Inflammatory macrophage treated with lipopolysaccharide for 1 hour (primary cell): ENCODE results near the gene NCAPG2.

Experiments
- DNase-seq, 2 donors: peaks; one replicate each; pipeline ENCODE4 v3.0.0-alpha.2; 2020 to 2022

NCAPG2 gene

DNA sequence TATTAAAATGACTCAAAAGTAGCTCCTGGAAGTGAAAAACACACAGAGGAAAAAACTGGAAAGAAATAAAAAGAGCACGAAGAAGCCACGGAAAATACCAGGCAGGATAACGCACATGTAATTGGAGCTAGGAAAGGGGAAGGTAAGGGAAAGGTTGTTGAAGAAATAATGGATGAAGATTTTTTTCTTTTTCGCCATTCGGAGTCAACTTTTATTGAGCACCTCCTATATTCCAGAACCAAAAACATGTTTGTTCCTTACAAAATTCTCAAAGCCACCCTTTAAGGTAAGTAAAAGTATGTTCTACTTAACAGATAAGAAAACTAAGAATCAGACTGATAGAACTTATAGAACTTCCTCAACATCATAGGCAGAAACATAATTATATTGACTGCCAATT is 84.2 kb downstream of the NCAPG2 start:
- DNase-seq, result no peak

DNA sequence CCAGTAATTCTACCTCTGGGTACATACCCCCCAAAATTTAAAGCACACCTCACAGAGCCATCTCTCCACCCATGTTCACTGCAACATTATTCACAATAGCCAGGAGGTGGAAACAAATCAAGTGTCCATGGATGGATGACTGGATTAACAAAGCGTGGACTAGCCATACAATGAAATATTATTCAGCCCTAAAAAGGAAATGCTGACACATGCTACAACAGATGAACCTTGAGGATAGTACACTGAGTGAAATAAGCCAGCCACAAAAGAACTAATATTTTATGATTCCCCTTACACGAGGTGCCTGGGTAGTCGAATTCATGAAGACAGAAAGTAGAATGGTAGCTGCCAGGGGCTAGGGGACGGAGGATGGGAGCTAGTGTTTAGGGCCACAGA is 85.9 kb downstream of the NCAPG2 start:
- DNase-seq, result no peak

DNA sequence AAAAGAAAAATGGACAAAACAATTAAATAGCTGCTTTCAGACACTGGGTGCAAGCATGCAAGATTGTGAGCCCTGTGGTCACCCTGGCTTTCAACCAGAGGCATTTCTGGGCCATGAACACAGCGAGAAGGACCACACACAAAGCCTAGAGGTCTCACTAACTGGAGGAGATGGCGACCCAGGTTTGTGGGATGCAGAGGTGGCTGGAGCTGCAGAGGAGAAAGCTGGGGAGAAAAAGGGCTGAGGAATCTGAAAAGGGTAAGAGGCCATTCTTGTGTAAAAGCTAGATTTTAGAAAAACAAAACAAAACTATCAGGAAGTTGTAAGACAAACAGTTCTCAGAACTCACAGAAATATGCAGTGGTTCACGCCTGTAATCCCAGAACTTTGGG is 86.9 kb downstream of the NCAPG2 start:
- no peak for DNase-seq

DNA sequence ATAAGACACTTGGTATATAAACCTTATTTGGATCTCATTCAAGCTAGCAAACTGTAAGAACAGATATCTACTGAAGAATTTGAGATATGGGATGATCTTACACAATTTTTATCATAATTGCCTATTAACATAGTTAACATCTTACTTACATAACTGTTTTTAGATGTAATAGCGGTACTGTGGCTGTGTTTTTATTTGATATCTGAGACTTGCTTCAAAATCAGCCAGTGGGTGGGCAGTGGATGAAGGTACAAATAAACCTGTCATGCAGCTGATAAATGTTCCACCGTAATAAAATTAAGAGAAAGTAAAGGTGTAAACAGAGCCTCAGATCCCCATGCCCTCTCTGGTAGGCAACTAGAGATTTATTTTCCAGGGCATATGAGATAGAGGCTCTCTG is 88.6 kb downstream of the NCAPG2 start:
- no peak for DNase-seq

DNA sequence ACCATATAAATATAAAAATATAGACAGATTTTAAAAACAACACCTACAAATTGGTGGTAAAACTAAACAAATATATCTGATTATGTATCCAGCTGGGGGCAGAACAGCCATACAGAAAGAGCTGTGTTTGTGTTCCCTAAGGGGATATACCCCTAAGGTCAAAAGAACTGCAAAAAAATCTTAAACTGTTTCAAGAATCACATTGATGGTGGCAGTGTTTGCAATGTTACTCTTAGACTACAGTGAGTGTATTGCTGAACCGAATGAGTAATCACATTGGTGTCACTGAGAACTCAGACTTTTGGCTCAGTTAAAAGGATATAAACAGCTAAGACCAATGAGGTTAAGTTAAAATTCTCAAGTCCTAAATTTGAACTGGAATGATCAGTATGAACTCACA is 89.9 kb downstream of the NCAPG2 start:
- no peak for DNase-seq

DNA sequence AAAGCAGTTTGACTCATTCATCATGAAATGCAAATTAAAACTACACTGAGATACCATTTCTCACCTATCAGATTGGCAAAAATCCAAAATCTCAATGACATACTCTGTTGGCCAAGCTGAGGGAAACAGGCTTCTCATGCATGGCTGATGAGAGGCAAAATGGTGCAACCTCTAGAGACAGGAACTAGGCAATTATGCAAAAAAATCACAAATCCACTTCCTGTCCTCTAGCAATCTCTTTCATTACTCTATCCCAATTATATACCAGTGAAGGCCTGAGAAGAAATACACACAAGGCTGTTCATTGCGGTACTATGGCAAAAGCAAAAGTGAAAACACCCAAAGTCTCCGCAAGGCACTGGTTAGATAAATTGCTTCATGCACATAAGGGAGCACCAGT is 91.1 kb downstream of the NCAPG2 start:
- DNase-seq, result no peak

GRCh38 chr7:158612546-158612945 is 92.1 kb downstream of the NCAPG2 start:
- DNase-seq, result no peak

- no peak for DNase-seq
These were observed 93.1 kb downstream of the NCAPG2 start for GRCh38 chr7:158611541-158611940.

DNA sequence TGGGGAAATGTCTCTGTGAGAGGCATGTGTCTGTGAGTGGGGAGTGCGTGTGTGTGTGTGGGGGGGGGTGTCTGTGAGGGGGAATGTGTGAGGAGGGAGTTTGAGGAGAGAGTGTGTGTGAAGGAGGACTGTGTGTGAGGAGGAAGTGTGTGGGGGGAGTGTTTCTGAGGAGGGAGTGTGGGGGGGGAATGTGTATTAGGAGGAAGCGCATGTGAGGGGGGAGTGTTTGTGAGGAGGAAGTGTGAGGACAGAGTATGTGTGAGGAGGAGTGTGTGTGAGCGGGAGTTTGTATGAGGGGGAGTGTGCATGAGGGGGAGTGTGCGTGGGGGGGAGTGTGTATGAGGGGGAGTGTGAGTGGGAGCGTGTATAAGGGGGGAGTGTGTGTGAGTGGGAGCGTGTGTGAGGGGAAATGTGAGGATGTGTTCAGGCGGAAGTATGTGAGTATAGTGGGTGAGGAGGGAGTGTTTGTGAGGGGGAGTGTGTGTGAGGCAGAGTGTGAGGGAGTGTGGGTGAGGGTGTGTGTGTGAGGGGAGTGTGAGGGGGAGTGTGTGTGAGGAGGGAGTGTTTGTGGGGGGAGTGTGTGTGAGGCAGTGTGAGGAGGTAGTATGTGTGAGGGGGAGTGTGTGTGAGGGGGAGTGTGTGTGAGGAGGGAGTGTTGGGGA is 95.2 kb downstream of the NCAPG2 start:
- DNase-seq, result no peak

DNA sequence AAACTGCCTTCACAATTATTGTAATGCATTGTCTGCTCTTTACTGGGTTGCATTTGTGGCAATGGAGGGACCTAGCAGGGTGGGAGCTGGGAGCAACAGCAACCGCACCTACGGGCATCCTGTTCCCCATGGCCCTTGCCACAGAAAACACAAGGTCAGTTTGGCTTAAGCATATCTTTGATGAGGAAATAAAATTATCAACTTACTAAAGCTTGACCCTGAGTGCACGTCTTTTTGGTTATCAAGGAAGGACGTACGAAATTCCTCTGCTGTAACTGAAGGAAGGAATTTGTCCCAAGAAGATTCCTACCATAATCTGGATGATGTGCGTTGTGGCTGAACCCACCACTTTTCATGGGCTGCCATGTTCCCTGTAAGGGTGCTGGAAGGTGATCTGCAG is 97.0 kb downstream of the NCAPG2 start:
- no peak for DNase-seq

GRCh38 chr7:158606671-158607424 is 97.8 kb downstream of the NCAPG2 start:
- no peak for DNase-seq

DNA sequence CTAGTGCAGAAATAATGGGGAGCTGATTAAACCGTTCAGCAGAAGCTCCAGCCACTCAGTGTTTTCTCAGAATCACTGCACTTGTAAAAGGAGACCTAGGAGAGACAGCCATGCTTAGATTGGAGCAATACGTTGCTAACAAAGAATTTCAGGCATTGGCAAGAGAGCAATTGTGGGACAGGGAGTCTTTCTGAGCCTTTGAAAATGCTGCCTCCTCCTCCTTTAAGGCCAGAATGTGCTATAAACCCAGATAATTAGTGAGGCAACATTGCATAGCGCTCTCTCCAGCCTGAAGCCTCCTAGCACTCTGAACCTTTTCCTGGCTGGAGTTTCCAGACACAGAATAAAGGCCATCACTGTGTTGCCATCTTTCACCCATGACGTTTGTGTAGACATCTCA is 98.5 kb downstream of the NCAPG2 start:
- DNase-seq, result no peak

- no peak for DNase-seq
These were observed 100.5 kb downstream of the NCAPG2 start for GRCh38 chr7:158603773-158604755.

DNA sequence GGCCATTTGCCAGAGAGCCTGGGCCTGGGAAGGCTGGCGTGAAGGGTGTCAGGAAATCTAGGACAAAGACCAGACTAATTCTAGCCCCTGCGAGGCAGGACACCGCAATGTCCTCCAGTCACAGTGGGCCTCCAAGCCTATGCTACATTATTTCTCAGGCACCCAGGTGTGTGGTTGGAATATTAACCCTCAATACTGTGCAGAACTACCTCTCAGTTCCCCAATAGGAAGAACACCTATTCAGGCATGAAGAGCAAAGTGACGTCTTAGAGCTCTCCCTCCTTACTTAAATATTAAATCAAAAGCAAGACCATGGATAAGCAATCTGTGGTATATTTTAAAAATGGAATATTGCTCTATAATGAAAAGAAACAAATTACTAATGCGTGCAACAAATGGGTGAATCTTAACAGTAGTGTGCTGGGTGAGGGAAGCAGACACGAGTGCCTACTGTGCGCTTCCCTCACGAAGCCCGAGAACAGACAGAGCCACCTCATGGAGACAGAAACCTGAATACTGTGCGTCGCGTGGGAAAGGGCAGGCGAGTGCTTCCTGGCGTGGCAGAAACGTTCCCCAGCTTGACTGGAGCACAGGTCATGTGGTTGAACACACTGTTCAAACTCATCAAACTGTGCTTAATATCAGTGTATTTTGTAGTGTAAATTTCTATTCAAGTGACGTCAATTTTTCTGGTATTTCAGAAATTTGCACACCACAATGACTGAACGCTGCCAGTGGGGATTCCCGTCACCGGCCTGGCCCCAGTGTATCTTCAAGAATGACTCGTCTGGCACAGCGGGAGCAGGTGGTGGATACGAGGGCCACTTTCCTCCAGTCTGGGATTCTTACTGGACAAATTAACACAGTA is 101.5 kb downstream of the NCAPG2 start:
- no peak for DNase-seq

DNA sequence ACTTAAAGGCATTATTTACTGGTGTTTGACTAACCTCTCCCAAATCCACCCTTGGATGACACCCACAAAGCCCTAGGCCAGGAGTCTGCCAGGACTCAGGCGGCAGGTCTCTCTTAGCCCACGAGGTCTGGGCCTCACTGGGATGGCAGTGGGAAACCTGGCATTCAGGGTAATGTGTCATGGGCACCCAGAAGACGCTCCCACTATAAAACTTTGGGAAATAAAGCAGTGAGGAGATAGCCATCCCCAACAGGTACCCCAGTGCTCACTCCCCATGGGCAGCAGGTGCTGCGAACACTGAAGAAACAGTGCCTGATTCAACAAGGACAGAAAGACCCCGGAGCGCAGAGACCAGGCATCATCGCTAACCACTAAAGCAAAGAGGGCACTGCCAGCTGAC is 102.6 kb downstream of the NCAPG2 start:
- DNase-seq, result no peak

DNA sequence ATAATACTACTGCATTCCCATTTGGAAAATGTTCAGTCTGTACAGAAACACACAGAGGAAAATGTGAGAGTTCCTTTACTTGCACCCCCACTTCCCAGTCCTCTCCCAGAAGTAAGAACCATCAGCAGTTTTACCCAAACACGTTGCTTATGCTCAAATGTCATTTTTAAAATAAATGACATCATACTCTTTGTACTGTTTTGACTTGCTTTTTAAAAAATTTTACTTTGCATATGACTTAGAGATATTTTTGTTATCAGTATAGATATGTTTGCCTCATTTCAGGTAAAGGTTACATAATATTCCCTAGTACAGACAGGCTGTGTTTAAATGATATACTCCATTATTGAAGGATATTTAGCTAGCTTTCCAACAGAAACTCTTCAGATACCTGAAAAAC is 103.5 kb downstream of the NCAPG2 start:
- DNase-seq, result no peak

- no peak for DNase-seq
These were observed 107.9 kb downstream of the NCAPG2 start for GRCh38 chr7:158596745-158597144.

- DNase-seq, result no peak
These were observed 108.3 kb downstream of the NCAPG2 start for GRCh38 chr7:158596309-158596708.

DNA sequence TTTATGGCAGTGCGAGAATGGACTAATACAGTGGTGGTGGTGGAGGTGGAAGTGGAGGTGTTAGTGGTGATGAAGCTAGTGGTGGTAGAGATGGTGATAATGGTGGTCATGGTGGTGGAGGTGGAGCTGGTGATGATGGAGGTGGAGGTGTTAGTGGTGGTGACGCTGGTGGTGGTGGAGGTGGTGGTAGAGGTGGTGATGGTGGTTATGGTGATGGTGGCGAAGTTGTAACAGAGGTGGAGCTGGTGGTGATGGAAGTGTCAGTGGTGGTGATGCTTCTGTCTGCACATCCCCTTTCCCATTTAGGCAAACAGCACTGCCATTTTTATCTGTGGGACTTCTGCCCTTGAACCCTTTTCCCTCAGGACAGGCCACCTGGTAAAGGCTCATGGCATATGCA is 109.5 kb downstream of the NCAPG2 start:
- DNase-seq, result peak in 1 of 2 donors; percentile 7

- no peak for DNase-seq
These were observed 112.1 kb downstream of the NCAPG2 start for GRCh38 chr7:158592541-158592940.

GRCh38 chr7:158591944-158592343 is 112.7 kb downstream of the NCAPG2 start:
- DNase-seq, result no peak

GRCh38 chr7:158590181-158590530 is 114.4 kb downstream of the NCAPG2 start:
- no peak for DNase-seq

DNA sequence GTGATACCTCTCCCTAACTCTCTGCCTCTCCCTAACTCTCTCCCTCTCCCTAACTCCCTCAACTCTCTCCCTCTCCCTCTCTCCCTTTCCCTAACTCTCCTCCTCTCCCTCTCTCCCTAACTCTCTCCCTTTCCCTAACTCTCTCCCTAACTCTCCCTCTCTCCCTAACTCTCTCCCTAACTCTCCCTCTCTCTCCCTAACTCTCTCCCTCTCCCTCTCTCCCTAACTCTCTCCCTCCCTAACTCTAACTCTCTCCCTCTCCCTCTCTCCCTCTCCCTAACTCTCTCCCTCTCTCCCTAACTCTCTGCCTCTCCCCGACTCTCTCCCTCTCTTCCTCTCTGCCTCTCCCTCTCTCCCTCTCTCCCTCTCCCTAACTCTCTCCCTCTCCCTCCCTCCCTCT is 115.0 kb downstream of the NCAPG2 start:
- DNase-seq, result no peak
